Heart left ventricle (tissue), 16 donors: ENCODE data around the gene COL19A1. TPM values are rescaled to one million over a fixed set of nuclear protein-coding genes. Genes with fewer than 3 reads are reported as not detected.
A peak's percentile ranks its signal among the peaks of the same experiment; 100 is the strongest.

Experiments used
- ATAC-seq, 4 donors: fragments of 200-7000 bp; cut with Tn5 transposase; one replicate each; pipeline ENCODE4 v1.9.1; 2020 to 2022; ENCODE audit warnings: moderate library complexity in 4 of 4, mild to moderate bottlenecking in 3 of 4, moderate number of reproducible peaks in 1 of 4
- DNase-seq, 5 donors: peaks; one replicate each; pipeline ENCODE4 v3.0.0-alpha.2; 2020
- H3K27ac ChIP-seq, 12 donors: fragments of 200-600 bp; sonication (generic) in 4 of 12; one replicate each; pipeline versions ENCODE4 v1.5.0 to v1.8.0; 2016 to 2022; ENCODE audit warnings: mild to moderate bottlenecking in 2 of 12
- H3K27me3 ChIP-seq, 9 donors: fragments of 200-600 bp; sonication (generic) in 2 of 9; one replicate each; pipeline versions ENCODE4 v1.5.1 to v1.8.0; 2016 to 2022; ENCODE audit warnings: mild to moderate bottlenecking in 3 of 9
- H3K36me3 ChIP-seq, 9 donors: fragments of 200-600 bp; sonication (generic) in 2 of 9; one replicate each; pipeline versions ENCODE4 v1.5.0 to v1.8.0; 2018 to 2022; ENCODE audit warnings: mild to moderate bottlenecking in 2 of 9
- H3K4me1 ChIP-seq, 12 donors: fragments of 200-600 bp; sonication (generic) in 4 of 12; one replicate each; pipeline versions ENCODE4 v1.5.0 to v1.8.0; 2016 to 2022; ENCODE audit warnings: mild to moderate bottlenecking in 3 of 12
- H3K4me3 ChIP-seq, 12 donors: fragments of 200-600 bp; sonication (generic) in 4 of 12; one replicate each; pipeline versions ENCODE4 v1.5.0 to v1.8.0; 2017 to 2022; ENCODE audit warnings: mild to moderate bottlenecking in 9 of 12, moderate library complexity in 4 of 12
- H3K9me3 ChIP-seq, 12 donors: fragments of 200-600 bp; sonication (generic) in 4 of 12; one replicate each; pipeline versions ENCODE4 v1.5.0 to v1.8.0; 2016 to 2022; ENCODE audit warnings: mild to moderate bottlenecking in 1 of 12
- CTCF ChIP-seq, 12 donors: fragments of 200-600 bp; sonication (generic) in 4 of 12; IDR thresholded peaks; one replicate each; pipeline versions ENCODE4 v1.5.0 to v1.8.0; 2018 to 2022; ENCODE audit warnings: antibody characterized with exemption in 12 of 12, mild to moderate bottlenecking in 5 of 12
- POLR2A ChIP-seq, 2 donors: fragments of 450-650 bp; IDR thresholded peaks; one replicate each; pipeline ENCODE4 v1.6.1; 2017; ENCODE audit warnings: antibody characterized with exemption in 2 of 2, mild to moderate bottlenecking in 2 of 2, moderate library complexity in 2 of 2
- WGBS, 4 donors: extraction: QIAGEN DNeasy Blood & Tissue Kit in 2 of 4; methylation state at CpG; one replicate each; pipeline versions ENCODE4 v1.1.5 to v1.1.7; 2013 to 2018; 5-methylcytosine and 5-hydroxymethylcytosine counted together
- intact Hi-C, 10 donors: fragments of 100-400 bp; cut with DNase I; formaldehyde crosslinking; loops; one replicate each; pipeline versions ENCODE4 v1.11.1 to v1.14.2; 2022
- polyA plus RNA-seq, 2 donors: library from polyadenylated mRNA; stranded (reverse); fragments of 200-250 nt; gene quantifications; one replicate each; pipeline ENCODE4 v1.2.3, GENCODE V29; 2013
- total RNA-seq, 9 donors: library from RNA; depleted of rRNA in 2 of 9; stranded (reverse); fragments of >200 nt in 2 of 9; fragmentation: NEBNext Ultra II Directional in 3 of 9; extraction: Animal tissue kit (Norgen Biotek cat#: 25700) in 3 of 9; gene quantifications; one replicate each; pipeline versions ENCODE4 v1.1.0 to v1.2.4, GENCODE V29; 2016 to 2023
- donor health status: ischemic (EF 13 %, LVEDD 7.1; RV severe dilation, severe dysfunction).
- donor health status: healthy with polysubstance abuse.
- donor health status: DM: no; HTN: yes; CAD: no.
- donor health status: DM: no; HTN: no; CAD: no.
- donor health status: ischemic (EF 25% LVEDD 6.9; RV normal size, moderate dysfunction).
- donor health status: ischemic (EF 25% LVEDD 5.7; RV mildly dilated, moderate dysfunction).
- donor health status: healthy.
- donor health status: DM: yes; HTN: yes; CAD: no.
- donor health status: ischemic (EF 35%, LVEDD 5.7; RV mildly dilated, moderate dysfunction).
- donor health status: nonischemic (EF 11% LVEDD 7.7; RV severe dilation, severe dysfunction).
- donor health status: DM: yes; HTN: yes; CAD: no.
- donor health status: PGD.
- donor health status: ischemic (EF 29% LVEDD 5.4; RV normal size, mild dysfunction).
- donor health status: nonischemic (EF 23%, LVEDD 6.1; RV moderate dilation, normal function).

COL19A1 gene
- total and polyA plus RNA-seq, 11 donors = 0.69 to 4.6 (median 1.6) TPM

DNA sequence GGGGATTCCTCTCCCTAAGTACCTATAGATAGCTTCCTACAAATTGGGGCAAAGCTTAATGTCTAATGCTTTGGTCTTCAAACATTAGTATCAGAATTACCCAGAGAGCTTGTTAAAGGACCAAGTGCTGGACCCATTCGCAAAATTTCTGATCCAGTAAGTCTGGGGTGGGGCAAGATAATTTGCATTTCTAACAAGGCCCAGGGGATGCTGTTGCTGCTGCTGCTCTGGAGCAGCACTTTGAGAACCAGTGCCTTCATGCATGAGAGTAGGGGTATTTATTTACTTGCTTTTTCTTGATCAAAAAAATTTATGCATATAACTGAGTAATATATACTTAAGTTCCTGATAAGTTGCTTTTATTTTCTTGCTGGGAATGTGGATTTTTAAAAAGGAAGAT lies 24.5 kb upstream of the COL19A1 start:
- Histone ChIP-seq H3K4me3 (no peak overlapping the region), H3K27me3 (peaks cover 0 to 14% (median 0%) of the 10 kb centered on the region in 9 donors), H3K4me1 (peaks cover 0 to 5% (median 0%) of the 10 kb centered on the region in 12 donors), H3K9me3 (no peaks in the 10 kb centered on the region), H3K27ac (no peak overlapping the region), H3K36me3 (no peaks in the 10 kb centered on the region)
- intact Hi-C loops = loop anchor here in 1 of 10 donors (5.0 kb wide), 1 partner anchor 250 kb away; no protein-coding TSS in a partner anchor
- no peak for DNase-seq
- no peak for ATAC-seq
- 67 to 85% (median 80%) methylated on average over 1 of the region's 1 CpG for WGBS, 4 donors
- no peak for TF ChIP-seq CTCF (IDR thresholded peaks at IDR 0.05)
- no peak for TF ChIP-seq POLR2A (IDR thresholded peaks at IDR 0.05)

DNA sequence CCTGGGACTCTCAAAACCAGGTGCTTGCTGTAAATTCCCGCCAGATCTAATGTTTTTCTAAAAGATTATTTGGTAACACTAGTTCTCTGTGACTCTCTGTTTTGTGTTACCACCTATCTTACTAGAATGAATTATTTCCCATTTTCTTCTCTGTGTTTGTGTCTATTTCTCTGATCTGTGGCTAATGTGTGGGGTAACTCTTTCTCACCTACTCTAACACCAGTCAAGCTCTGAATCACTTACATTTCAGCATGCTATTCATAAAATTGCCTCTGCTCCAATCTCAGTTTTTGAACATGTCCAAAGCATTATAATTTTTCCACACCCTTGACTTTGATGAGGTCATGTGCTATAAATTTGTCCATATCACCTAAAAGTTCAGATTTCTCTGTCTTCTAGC lies 23.2 kb upstream of the COL19A1 start:
- 65 to 87% (median 73%) methylated on average over 1 of the region's 1 CpG for WGBS, 4 donors
- H3K27ac ChIP-seq = no peak overlapping the region
- no peak for DNase-seq
- intact Hi-C loops = loop anchor here in 1 of 10 donors (5.0 kb wide), 1 partner anchor 249 kb away; no protein-coding TSS in a partner anchor
- H3K36me3 ChIP-seq = no peaks in the 10 kb centered on the region
- no peak overlapping the region for H3K4me3 ChIP-seq
- no peaks in the 10 kb centered on the region for H3K9me3 ChIP-seq
- H3K4me1 ChIP-seq = peaks cover 0 to 7% (median 0%) of the 10 kb centered on the region in 12 donors
- peaks cover 0 to 14% (median 0%) of the 10 kb centered on the region in 9 donors for H3K27me3 ChIP-seq
- ATAC-seq = no peak
- TF ChIP-seq CTCF (IDR thresholded peaks at IDR 0.05) = no peak
- no peak for TF ChIP-seq POLR2A (IDR thresholded peaks at IDR 0.05)

- no peak for DNase-seq
- Histone ChIP-seq H3K9me3 (no peaks in the 10 kb centered on the region), H3K27me3 (peaks cover 0 to 11% (median 0%) of the 10 kb centered on the region in 9 donors), H3K4me1 (peaks cover 0 to 7% (median 0%) of the 10 kb centered on the region in 12 donors), H3K27ac (no peak overlapping the region), H3K4me3 (no peak overlapping the region), H3K36me3 (no peaks in the 10 kb centered on the region)
- WGBS, 4 donors = 80 to 89% (median 85%) methylated on average over 2 of the region's 2 CpGs
- ATAC-seq = no peak
- TF ChIP-seq CTCF (IDR thresholded peaks at IDR 0.05) (no peak), POLR2A (IDR thresholded peaks at IDR 0.05) (no peak)
- intact Hi-C loops = no loop called here
Observed at GRCh38 chr6:69846312-69846711, 20.0 kb upstream of the COL19A1 start.

DNA sequence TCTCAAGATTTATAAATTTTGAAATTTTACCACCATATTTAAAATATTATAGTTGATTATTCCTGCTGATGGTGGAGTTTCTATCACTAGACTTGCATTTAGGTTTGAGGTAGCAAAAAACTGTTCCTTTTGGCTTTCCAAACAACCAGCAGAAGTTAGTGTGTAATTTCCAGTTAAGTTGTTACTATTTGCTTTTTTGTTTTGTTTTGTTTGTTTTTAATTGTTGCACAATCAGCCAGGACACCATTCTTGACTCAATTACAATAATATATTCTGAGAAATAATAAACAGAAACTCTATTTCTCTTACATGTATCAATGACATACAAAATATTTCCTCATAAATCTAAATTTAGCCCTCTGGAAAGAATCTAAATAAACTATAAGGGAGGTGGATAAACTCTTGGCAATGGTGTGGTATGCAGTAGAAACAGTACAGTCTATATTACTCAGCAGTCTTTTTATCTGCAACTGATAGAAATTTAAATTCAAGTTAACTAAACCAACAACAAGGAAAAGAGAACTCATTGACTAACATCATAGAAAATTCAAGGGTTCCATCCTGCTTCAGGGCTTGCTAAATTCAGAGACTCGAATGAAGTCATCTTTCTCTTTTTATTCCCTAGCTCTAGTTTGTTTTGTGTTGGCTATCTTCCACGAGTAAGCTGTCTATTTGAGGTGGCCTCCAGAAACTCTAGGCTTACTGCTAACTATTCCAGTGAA lies 19.4 kb upstream of the COL19A1 start:
- H3K27ac ChIP-seq = peak overlapping the region in 2 of 12 donors; percentile 9 to 20
- no peak overlapping the region for H3K4me3 ChIP-seq
- DNase-seq (no peak), ATAC-seq (peak in 2 of 4 donors; percentile 59 to 72)
- peaks cover 0 to 7% (median 0%) of the 10 kb centered on the region in 12 donors for H3K4me1 ChIP-seq
- H3K36me3 ChIP-seq = no peaks in the 10 kb centered on the region
- TF ChIP-seq CTCF (IDR thresholded peaks at IDR 0.05) (no peak), POLR2A (IDR thresholded peaks at IDR 0.05) (no peak)
- H3K27me3 ChIP-seq = peaks cover 0 to 8% (median 0%) of the 10 kb centered on the region in 9 donors
- H3K9me3 ChIP-seq = peaks cover 0 to 2% (median 0%) of the 10 kb centered on the region in 12 donors
- 20 to 26% (median 22%) methylated on average over 2 of the region's 2 CpGs for WGBS, 4 donors
- intact Hi-C loops = no loop called here
